ENCODE results near the gene RAPGEF5. TPM values are rescaled to one million over a fixed set of nuclear protein-coding genes. Genes with fewer than 3 reads are reported as not detected.

RAPGEF5 gene
- total and polyA plus RNA-seq, 4 donors, result 7.1 to 54.8 (median 13.0) TPM

GRCh38 chr7:22190736-22191135 is 166.2 kb downstream of the RAPGEF5 start:
- TF ChIP-seq FOXA1 (IDR thresholded peaks at IDR 0.05) (no peak), REST (IDR thresholded peaks at IDR 0.05) (no peak), NR2F2 (IDR thresholded peaks at IDR 0.05) (no peak), FOXA2 (IDR thresholded peaks at IDR 0.05) (no peak), ZBTB33 (IDR thresholded peaks at IDR 0.05) (no peak), HNF4A (conservative IDR thresholded peaks at IDR 0.05) (no peak), YY1 (IDR thresholded peaks at IDR 0.05) (no peak), CTCF (IDR thresholded peaks at IDR 0.05; ENCODE audit: low read depth, low read length, missing input control) (no peak)
- DNase-seq (ENCODE audit: low spot score), result no peak
- no peak overlapping the region for H3K9ac ChIP-seq (ENCODE audit: low read depth in 1 of 2, low read length in 2 of 2)

GRCh38 chr7:22189741-22190140 is 167.2 kb downstream of the RAPGEF5 start:
- Histone ChIP-seq H3K9me3 (ENCODE audit: control insufficient read depth in 4 of 4, low read length in 3 of 4) (no peaks in the 10 kb centered on the region), H3K4me1 (ENCODE audit: control insufficient read depth in 4 of 4, insufficient read depth in 4 of 4, low read length in 3 of 4) (peaks cover 0 to 2% (median 0%) of the 10 kb centered on the region in 4 donors)
- no peak for TF ChIP-seq EGR1 (IDR thresholded peaks at IDR 0.05; ENCODE audit: low read depth in 2 of 2)
- TF ChIP-seq ZBTB33 (IDR thresholded peaks at IDR 0.05), result no peak
- TF ChIP-seq FOXA1 (IDR thresholded peaks at IDR 0.05), result peak; percentile 19
- no peak for TF ChIP-seq MAX (IDR thresholded peaks at IDR 0.05)

More at GRCh38 chr7:22190736-22191135, 166.2 kb downstream of the RAPGEF5 start:
- Histone ChIP-seq H3K36me3 (ENCODE audit: control insufficient read depth in 4 of 4, insufficient read depth in 3 of 4, low read depth in 1 of 4, low read length in 3 of 4) (peaks cover 2 to 25% (median 12%) of the 10 kb centered on the region in 4 donors), H3K9me3 (ENCODE audit: control insufficient read depth in 4 of 4, low read length in 3 of 4) (no peaks in the 10 kb centered on the region), H3K4me3 (ENCODE audit: low read depth in 1 of 3, low read length in 3 of 3) (no peak overlapping the region), H3K27me3 (ENCODE audit: control insufficient read depth in 4 of 4, insufficient read depth in 4 of 4, low read length in 3 of 4) (no peaks in the 10 kb centered on the region), H3K4me1 (ENCODE audit: control insufficient read depth in 4 of 4, insufficient read depth in 4 of 4, low read length in 3 of 4) (peaks cover 0 to 2% (median 0%) of the 10 kb centered on the region in 4 donors), H3K27ac (ENCODE audit: low read depth in 1 of 2, low read length in 2 of 2) (no peak overlapping the region)
- WGBS, result 94% methylated on average over 8 of the region's 8 CpGs

More at GRCh38 chr7:22189741-22190140, 167.2 kb downstream of the RAPGEF5 start:
- DNase-seq (ENCODE audit: low spot score), result no peak
- Histone ChIP-seq H3K27ac (ENCODE audit: low read depth in 1 of 2, low read length in 2 of 2) (no peak overlapping the region), H3K27me3 (ENCODE audit: control insufficient read depth in 4 of 4, insufficient read depth in 4 of 4, low read length in 3 of 4) (no peaks in the 10 kb centered on the region), H3K4me3 (ENCODE audit: low read depth in 1 of 3, low read length in 3 of 3) (no peak overlapping the region), H3K36me3 (ENCODE audit: control insufficient read depth in 4 of 4, insufficient read depth in 3 of 4, low read depth in 1 of 4, low read length in 3 of 4) (peaks cover 2 to 25% (median 13%) of the 10 kb centered on the region in 4 donors), H3K9ac (ENCODE audit: low read depth in 1 of 2, low read length in 2 of 2) (no peak overlapping the region)
- 47% methylated on average over 6 of the region's 6 CpGs for WGBS
